ENCODE measurements around the gene ABCC12.

Gene ABCC12

GRCh38 chr16:48128769-48129168 is 27.0 kb downstream of the ABCC12 start:
- Mint-ChIP-seq H3K27me3 (peaks cover 33% of the 10 kb centered on the region), H3K4me1 (ENCODE audit: low read depth) (peaks cover 4% of the 10 kb centered on the region), H3K27ac (no peak overlapping the region), H3K9me3 (no peaks in the 10 kb centered on the region), H3K36me3 (ENCODE audit: low read depth) (no peaks in the 10 kb centered on the region), H3K4me3 (no peak overlapping the region)

- H3K27ac Mint-ChIP-seq: no peak overlapping the region
- no peaks in the 10 kb centered on the region for H3K36me3 Mint-ChIP-seq (ENCODE audit: low read depth)
- H3K27me3 Mint-ChIP-seq: peaks cover 29% of the 10 kb centered on the region
- peaks cover 15% of the 10 kb centered on the region for H3K4me1 Mint-ChIP-seq (ENCODE audit: low read depth)
- H3K9me3 Mint-ChIP-seq: no peaks in the 10 kb centered on the region
- no peak overlapping the region for H3K4me3 Mint-ChIP-seq
Measured at GRCh38 chr16:48126801-48127644, 28.8 kb downstream of the ABCC12 start.

GRCh38 chr16:48125888-48126287 is 29.9 kb downstream of the ABCC12 start:
- peaks cover 24% of the 10 kb centered on the region for H3K27me3 Mint-ChIP-seq
- no peaks in the 10 kb centered on the region for H3K36me3 Mint-ChIP-seq (ENCODE audit: low read depth)
- H3K4me1 Mint-ChIP-seq (ENCODE audit: low read depth): peaks cover 15% of the 10 kb centered on the region
- H3K9me3 Mint-ChIP-seq: no peaks in the 10 kb centered on the region
- H3K4me3 Mint-ChIP-seq: no peak overlapping the region
- no peak overlapping the region for H3K27ac Mint-ChIP-seq

DNA sequence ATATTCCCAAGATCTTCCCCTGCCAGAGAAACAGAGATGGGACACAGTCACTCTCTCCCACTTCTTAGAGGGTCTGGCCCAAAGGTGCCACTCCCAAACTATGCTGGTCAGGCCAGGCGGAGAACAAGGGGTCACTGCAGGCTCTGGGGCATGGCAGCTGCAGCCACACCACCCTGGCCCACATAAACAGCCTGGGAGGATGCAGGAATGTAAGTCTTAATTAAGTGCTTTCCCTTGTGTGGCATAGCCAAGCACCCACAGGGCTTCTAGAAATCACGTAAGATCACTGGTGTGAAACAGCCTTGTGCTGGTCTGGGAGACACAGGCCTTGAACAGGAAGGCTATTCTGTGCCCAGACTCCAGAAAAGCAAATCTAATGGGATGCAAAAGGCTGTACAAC is 31.5 kb downstream of the ABCC12 start:
- Mint-ChIP-seq H3K4me1 (ENCODE audit: low read depth) (peaks cover 15% of the 10 kb centered on the region), H3K36me3 (ENCODE audit: low read depth) (no peaks in the 10 kb centered on the region), H3K27me3 (peaks cover 23% of the 10 kb centered on the region), H3K4me3 (no peak overlapping the region), H3K9me3 (no peaks in the 10 kb centered on the region), H3K27ac (no peak overlapping the region)

DNA sequence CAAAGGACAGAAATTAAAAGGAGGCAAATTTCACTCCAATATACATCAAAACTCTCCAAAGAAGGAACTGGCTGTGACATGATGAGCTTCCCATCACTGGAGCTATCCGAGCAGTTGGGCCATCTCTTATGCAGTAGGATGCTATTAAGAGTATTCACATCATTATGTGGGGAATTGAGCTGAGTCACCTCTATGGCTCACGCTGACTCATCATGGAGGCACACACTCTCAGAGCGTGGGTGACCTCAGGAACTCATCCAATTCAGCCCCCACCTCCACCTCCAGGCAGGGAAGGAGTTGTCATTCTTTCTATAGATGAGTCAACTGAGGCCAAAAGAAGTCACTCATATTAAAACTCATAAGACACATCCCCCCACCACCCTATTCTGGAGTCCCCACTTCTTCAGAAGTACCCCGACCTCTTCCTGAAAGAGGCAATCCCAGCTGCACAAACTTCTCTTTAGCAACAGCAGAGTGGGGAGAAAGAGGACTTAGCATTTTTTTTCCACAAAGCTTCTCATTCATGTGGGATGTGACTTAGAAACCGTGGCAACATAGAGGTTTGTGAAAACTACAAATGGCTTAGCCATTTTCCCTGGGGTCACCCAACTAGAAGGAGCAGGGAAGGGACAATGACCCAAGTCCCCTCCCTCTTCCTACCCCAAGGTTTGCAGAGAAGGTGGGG is 32.5 kb downstream of the ABCC12 start:
- Mint-ChIP-seq H3K4me3 (no peak overlapping the region), H3K36me3 (ENCODE audit: low read depth) (no peaks in the 10 kb centered on the region), H3K4me1 (ENCODE audit: low read depth) (peaks cover 15% of the 10 kb centered on the region), H3K9me3 (no peaks in the 10 kb centered on the region), H3K27ac (no peak overlapping the region), H3K27me3 (peaks cover 25% of the 10 kb centered on the region)

DNA sequence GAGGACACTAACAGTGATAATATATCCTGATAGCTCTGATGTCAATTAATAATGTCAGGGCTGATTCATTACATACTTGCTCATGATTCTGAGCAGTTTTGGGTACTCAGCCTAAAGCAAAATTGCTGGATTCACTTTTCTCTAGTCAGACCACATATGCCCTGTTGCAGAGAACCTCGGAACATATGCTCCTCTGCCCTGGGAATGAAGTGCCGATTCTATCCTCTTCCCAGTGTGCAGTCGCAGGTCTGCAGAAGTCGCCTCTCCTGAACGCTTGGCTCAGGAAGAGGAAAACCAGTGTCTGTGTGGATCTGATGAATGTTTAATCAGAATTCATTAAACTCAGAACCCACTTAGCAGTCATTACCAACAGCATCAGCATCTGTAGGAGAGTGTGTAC is 34.5 kb downstream of the ABCC12 start:
- H3K4me1 Mint-ChIP-seq (ENCODE audit: low read depth): peaks cover 15% of the 10 kb centered on the region
- no peak overlapping the region for H3K4me3 Mint-ChIP-seq
- H3K9me3 Mint-ChIP-seq: no peaks in the 10 kb centered on the region
- H3K27me3 Mint-ChIP-seq: peaks cover 26% of the 10 kb centered on the region
- H3K36me3 Mint-ChIP-seq (ENCODE audit: low read depth): no peaks in the 10 kb centered on the region
- H3K27ac Mint-ChIP-seq: no peak overlapping the region

GRCh38 chr16:48118841-48119240 is 37.0 kb downstream of the ABCC12 start:
- Mint-ChIP-seq H3K4me1 (ENCODE audit: low read depth) (peaks cover 11% of the 10 kb centered on the region), H3K4me3 (no peak overlapping the region), H3K36me3 (ENCODE audit: low read depth) (no peaks in the 10 kb centered on the region), H3K27me3 (peaks cover 12% of the 10 kb centered on the region), H3K9me3 (no peaks in the 10 kb centered on the region), H3K27ac (no peak overlapping the region)

GRCh38 chr16:48117217-48118105 is 38.3 kb downstream of the ABCC12 start:
- H3K27me3 Mint-ChIP-seq: peaks cover 11% of the 10 kb centered on the region
- no peaks in the 10 kb centered on the region for H3K9me3 Mint-ChIP-seq
- H3K4me1 Mint-ChIP-seq (ENCODE audit: low read depth): no peaks in the 10 kb centered on the region
- H3K27ac Mint-ChIP-seq: no peak overlapping the region
- no peaks in the 10 kb centered on the region for H3K36me3 Mint-ChIP-seq (ENCODE audit: low read depth)
- H3K4me3 Mint-ChIP-seq: no peak overlapping the region

GRCh38 chr16:48115299-48115698 is 40.5 kb downstream of the ABCC12 start:
- Mint-ChIP-seq H3K27ac (no peak overlapping the region), H3K4me3 (no peak overlapping the region), H3K36me3 (ENCODE audit: low read depth) (no peaks in the 10 kb centered on the region), H3K4me1 (ENCODE audit: low read depth) (no peaks in the 10 kb centered on the region), H3K27me3 (peaks cover 15% of the 10 kb centered on the region), H3K9me3 (no peaks in the 10 kb centered on the region)

- Mint-ChIP-seq H3K27me3 (peaks cover 15% of the 10 kb centered on the region), H3K36me3 (ENCODE audit: low read depth) (no peaks in the 10 kb centered on the region), H3K9me3 (no peaks in the 10 kb centered on the region), H3K4me1 (ENCODE audit: low read depth) (no peaks in the 10 kb centered on the region), H3K4me3 (no peak overlapping the region), H3K27ac (no peak overlapping the region)
Measured at GRCh38 chr16:48114410-48114809, 41.4 kb downstream of the ABCC12 start.

GRCh38 chr16:48113471-48113870 is 42.3 kb downstream of the ABCC12 start:
- Mint-ChIP-seq H3K9me3 (no peaks in the 10 kb centered on the region), H3K4me1 (ENCODE audit: low read depth) (no peaks in the 10 kb centered on the region), H3K4me3 (no peak overlapping the region), H3K27ac (no peak overlapping the region), H3K27me3 (peaks cover 8% of the 10 kb centered on the region), H3K36me3 (ENCODE audit: low read depth) (no peaks in the 10 kb centered on the region)

DNA sequence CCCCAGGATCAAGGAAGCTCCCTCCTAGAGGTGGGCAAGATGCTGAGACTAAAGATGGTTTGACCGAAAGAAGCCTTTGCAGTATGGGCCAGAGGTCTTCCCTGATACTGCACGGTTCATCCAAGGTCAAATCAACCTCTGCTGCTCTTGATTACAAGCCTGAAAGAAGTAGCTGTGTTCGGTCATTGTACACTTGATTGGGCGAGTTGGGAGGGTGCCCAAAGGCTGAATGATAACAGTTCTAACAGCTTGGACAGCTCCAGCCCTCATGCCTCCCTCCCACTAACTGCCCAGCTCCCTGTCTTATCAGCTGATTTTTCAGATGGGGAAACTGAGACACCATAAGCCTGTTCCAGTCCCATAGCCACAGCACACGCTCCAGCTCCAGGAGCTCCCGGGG is 42.8 kb downstream of the ABCC12 start:
- Mint-ChIP-seq H3K36me3 (ENCODE audit: low read depth) (no peaks in the 10 kb centered on the region), H3K4me3 (no peak overlapping the region)

DNA sequence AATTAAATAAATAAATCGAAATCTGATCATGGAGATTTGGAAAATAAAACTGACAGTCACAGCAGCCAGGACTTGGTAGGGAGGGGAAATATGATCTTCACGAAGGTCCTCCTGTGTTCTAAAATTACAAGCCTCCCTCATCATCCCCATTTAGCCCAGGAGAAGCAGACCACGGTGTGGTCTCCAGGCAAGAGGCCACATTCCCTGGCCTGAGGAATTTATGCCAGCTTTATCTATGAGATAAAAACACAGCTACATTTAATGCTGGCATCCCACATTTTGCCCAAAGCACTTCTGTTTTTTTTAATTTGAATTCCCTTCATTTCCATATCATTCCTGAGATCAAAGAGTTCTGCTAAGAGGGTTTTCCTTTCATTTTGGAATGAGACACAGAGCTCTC is 43.2 kb downstream of the ABCC12 start:
- Mint-ChIP-seq H3K36me3 (ENCODE audit: low read depth) (no peaks in the 10 kb centered on the region), H3K27ac (no peak overlapping the region), H3K4me1 (ENCODE audit: low read depth) (no peaks in the 10 kb centered on the region), H3K9me3 (no peaks in the 10 kb centered on the region), H3K27me3 (peaks cover 14% of the 10 kb centered on the region), H3K4me3 (no peak overlapping the region)

More for the DNA sequence above, 42.8 kb downstream of the ABCC12 start:
- peaks cover 11% of the 10 kb centered on the region for H3K27me3 Mint-ChIP-seq
- H3K27ac Mint-ChIP-seq: no peak overlapping the region
- H3K4me1 Mint-ChIP-seq (ENCODE audit: low read depth): no peaks in the 10 kb centered on the region
- H3K9me3 Mint-ChIP-seq: no peaks in the 10 kb centered on the region

DNA sequence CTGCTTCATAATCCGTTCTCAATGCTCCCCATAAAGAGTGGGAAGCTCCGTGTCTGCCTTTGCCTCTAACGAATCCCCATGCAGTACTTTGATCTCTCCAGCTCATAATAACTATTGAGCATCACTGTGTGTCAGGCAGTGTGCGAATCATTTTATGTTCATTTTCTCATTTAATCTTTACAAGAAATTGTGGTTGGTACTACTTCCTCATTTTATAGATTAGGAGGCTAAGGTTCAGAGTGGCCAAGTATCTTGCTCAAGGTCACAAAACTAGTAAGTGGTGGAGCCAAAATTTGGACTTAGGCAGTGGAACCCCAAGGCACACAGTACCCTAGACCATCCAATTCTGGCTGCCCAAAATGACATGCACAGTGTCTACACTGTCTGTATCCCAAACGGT is 44.8 kb downstream of the ABCC12 start:
- no peaks in the 10 kb centered on the region for H3K36me3 Mint-ChIP-seq (ENCODE audit: low read depth)
- H3K4me3 Mint-ChIP-seq: no peak overlapping the region
- H3K4me1 Mint-ChIP-seq (ENCODE audit: low read depth): no peaks in the 10 kb centered on the region
- H3K27me3 Mint-ChIP-seq: peaks cover 10% of the 10 kb centered on the region
- H3K9me3 Mint-ChIP-seq: no peaks in the 10 kb centered on the region
- no peak overlapping the region for H3K27ac Mint-ChIP-seq

DNA sequence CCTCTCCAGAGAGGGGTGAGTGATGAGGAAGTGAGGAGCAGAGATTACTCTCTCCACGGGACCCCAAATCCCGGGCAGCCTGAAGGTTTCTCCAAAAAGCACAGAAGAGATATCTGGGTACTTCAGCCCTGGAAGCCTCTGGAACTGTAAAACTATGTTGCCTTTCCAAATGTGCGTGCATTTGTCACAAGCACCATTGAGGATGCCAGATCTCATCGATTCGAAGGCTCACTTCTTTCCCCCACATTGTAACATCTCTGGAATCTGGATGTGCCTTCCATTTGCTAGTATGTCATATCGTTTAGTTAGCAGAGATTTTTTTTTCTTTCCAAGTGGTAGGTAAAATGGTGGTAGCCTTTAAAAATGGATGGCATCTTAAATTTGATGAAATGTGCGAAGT is 45.8 kb downstream of the ABCC12 start:
- no peaks in the 10 kb centered on the region for H3K36me3 Mint-ChIP-seq (ENCODE audit: low read depth)
- H3K9me3 Mint-ChIP-seq: no peaks in the 10 kb centered on the region
- no peak overlapping the region for H3K4me3 Mint-ChIP-seq
- H3K27ac Mint-ChIP-seq: no peak overlapping the region
- no peaks in the 10 kb centered on the region for H3K4me1 Mint-ChIP-seq (ENCODE audit: low read depth)
- peaks cover 10% of the 10 kb centered on the region for H3K27me3 Mint-ChIP-seq
